ENCODE results near the gene MET.
"Not testable (repeated sequence)": the region's sequence is repeated elsewhere in the genome, so short reads cannot be mapped to it uniquely, and the experiment has no call there.

GRCh38 chr7:116751070-116751469 lies 79.1 kb downstream of the MET start:
- TF ChIP-seq POLR2AphosphoS5 (IDR thresholded peaks at IDR 0.05; ENCODE audit: insufficient read depth, low read depth, low read length); MYC (IDR thresholded peaks at IDR 0.05; ENCODE audit: low read depth, low read length); POLR2A (IDR thresholded peaks at IDR 0.05; ENCODE audit: low read depth, low read length); EZH2 (IDR thresholded peaks at IDR 0.05; ENCODE audit: borderline replicate concordance, low read depth, low read length, severe bottlenecking); FOS (IDR thresholded peaks at IDR 0.05; ENCODE audit: borderline replicate concordance, insufficient read depth, low read length): not testable (repeated sequence)
- TF ChIP-seq, protein P1, sequence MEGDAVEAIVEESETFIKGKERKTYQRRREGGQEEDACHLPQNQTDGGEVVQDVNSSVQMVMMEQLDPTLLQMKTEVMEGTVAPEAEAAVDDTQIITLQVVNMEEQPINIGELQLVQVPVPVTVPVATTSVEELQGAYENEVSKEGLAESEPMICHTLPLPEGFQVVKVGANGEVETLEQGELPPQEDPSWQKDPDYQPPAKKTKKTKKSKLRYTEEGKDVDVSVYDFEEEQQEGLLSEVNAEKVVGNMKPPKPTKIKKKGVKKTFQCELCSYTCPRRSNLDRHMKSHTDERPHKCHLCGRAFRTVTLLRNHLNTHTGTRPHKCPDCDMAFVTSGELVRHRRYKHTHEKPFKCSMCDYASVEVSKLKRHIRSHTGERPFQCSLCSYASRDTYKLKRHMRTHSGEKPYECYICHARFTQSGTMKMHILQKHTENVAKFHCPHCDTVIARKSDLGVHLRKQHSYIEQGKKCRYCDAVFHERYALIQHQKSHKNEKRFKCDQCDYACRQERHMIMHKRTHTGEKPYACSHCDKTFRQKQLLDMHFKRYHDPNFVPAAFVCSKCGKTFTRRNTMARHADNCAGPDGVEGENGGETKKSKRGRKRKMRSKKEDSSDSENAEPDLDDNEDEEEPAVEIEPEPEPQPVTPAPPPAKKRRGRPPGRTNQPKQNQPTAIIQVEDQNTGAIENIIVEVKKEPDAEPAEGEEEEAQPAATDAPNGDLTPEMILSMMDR (IDR thresholded peaks at IDR 0.05; ENCODE audit: extremely low read depth in 1 of 2, insufficient read depth in 1 of 2, low read depth in 1 of 2, low read length in 2 of 2): not testable (repeated sequence)

All from endothelial cell of umbilical vein (primary cell).